Peyer's patch (tissue), 4 donors: Measurements from ENCODE around the gene BMPR1B.

ENCODE experiments used
- POLR2A ChIP-seq, 2 donors: fragments of 450-650 bp; IDR thresholded peaks; one replicate each; pipeline ENCODE4 v1.5.1; 2017; ENCODE audit warnings: antibody characterized with exemption in 2 of 2, mild to moderate bottlenecking in 2 of 2, moderate library complexity in 2 of 2
- TF ChIP-seq, protein P1 (sequence below), 6 experiments: fragments of 450-650 bp in 4 of 6; fragments of 200-600 bp in 2 of 6; sonication (generic) in 1 of 6; IDR thresholded peaks; one replicate each; pipeline ENCODE4 v1.5.1; 2017 to 2019; ENCODE audit warnings: antibody characterized with exemption in 6 of 6, mild to moderate bottlenecking in 3 of 6, moderate library complexity in 1 of 6

DNA sequence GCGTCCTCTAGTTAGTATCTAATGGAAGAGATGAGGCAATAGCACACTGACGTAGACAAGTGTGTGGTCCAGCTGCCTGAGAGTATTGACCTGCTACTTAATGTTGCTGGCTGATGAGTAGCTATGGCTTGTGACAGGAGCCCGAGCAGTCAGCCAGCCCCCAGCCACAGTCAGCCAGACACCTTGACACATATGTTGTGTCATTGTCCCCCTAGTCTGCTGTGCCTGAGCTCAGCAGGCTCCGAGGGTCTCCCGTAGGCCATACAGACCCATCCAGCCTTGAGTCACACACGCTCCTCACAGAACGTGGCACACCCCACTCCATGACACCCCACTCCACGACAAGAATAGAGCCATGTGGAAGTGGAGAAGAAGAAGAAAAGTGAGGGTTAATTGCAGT is 428.9 kb downstream of the BMPR1B start:
- TF ChIP-seq POLR2A (IDR thresholded peaks at IDR 0.05), result no peak
- TF ChIP-seq, protein P1, sequence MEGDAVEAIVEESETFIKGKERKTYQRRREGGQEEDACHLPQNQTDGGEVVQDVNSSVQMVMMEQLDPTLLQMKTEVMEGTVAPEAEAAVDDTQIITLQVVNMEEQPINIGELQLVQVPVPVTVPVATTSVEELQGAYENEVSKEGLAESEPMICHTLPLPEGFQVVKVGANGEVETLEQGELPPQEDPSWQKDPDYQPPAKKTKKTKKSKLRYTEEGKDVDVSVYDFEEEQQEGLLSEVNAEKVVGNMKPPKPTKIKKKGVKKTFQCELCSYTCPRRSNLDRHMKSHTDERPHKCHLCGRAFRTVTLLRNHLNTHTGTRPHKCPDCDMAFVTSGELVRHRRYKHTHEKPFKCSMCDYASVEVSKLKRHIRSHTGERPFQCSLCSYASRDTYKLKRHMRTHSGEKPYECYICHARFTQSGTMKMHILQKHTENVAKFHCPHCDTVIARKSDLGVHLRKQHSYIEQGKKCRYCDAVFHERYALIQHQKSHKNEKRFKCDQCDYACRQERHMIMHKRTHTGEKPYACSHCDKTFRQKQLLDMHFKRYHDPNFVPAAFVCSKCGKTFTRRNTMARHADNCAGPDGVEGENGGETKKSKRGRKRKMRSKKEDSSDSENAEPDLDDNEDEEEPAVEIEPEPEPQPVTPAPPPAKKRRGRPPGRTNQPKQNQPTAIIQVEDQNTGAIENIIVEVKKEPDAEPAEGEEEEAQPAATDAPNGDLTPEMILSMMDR (IDR thresholded peaks at IDR 0.05), result no peak
